NT2/D1 (cell line): ENCODE data around the gene TMEM232.

Experiments used
- SUZ12 ChIP-seq: IDR thresholded peaks from 2 replicates; pipeline ENCODE4 v1.6.1; 2011; ENCODE audit not compliant: insufficient read length, insufficient read depth; ENCODE audit errors: extremely low read depth
- YY1 ChIP-seq: IDR thresholded peaks from 2 replicates; pipeline ENCODE4 v1.6.1; 2011; ENCODE audit not compliant: insufficient read length, insufficient read depth
- ZNF274 ChIP-seq: IDR thresholded peaks from 2 replicates; pipeline ENCODE4 v1.6.1; 2011; ENCODE audit warnings: mild to moderate bottlenecking, low read depth, low read length

DNA sequence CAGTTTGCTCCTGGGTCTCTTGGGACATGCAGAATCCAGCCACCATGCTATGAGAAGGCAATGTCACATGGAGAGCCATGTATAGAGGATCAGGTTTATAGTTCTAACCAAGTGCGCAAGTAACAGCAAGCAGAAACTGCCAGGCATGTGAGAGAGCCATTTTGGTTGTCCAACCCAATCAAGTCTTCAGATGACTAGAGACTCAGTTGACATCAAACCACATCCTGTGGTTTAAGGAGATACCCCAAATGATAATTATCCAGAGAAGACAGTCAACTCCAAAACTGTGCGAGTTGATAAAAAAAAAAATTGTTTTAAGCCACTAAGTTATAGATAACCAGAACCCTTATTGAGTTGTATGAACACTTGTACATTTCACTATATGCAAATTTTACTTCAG is 40.2 kb downstream of the TMEM232 start:
- TF ChIP-seq ZNF274 = no peak
- TF ChIP-seq YY1 = no peak
- no peak for TF ChIP-seq SUZ12
